Putamen (tissue), 1 donor: Measurements from ENCODE around the gene PDPR.
A peak's percentile ranks its signal among the peaks of the same experiment; 100 is the strongest.
"Not testable (repeated sequence)": the region's sequence is repeated elsewhere in the genome, so short reads cannot be mapped to it uniquely, and the experiment has no call there.

Experiments
- DNase-seq: peaks from one replicate; pipeline ENCODE4 v3.0.0-alpha.2; 2016; ENCODE audit warnings: low spot score

PDPR gene

GRCh38 chr16:70128844-70129243 is 14.7 kb downstream of the PDPR start:
- DNase-seq = not testable (repeated sequence)

DNA sequence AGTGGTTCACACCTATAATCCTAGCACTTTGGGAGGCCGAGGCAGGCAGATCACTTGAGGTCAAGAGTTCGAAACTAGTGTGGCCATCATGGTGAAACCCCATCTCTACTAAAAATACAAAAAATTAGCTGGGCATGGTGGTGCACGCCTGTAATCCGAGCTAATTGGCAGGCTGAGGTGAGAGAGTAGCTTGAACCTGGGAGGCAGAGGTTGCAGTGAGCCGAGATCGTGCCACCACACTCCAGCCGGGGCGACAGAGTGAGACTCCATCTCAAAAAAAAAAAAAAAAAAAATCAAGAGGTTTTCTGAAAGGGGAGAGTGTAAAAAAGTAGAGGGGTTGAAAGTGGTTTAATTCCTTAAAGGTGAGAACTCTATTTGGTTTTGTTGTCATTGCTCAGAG is 21.7 kb downstream of the PDPR start:
- not testable (repeated sequence) for DNase-seq

- not testable (repeated sequence) for DNase-seq
Measured at GRCh38 chr16:70136595-70136994, 22.5 kb downstream of the PDPR start.

DNA sequence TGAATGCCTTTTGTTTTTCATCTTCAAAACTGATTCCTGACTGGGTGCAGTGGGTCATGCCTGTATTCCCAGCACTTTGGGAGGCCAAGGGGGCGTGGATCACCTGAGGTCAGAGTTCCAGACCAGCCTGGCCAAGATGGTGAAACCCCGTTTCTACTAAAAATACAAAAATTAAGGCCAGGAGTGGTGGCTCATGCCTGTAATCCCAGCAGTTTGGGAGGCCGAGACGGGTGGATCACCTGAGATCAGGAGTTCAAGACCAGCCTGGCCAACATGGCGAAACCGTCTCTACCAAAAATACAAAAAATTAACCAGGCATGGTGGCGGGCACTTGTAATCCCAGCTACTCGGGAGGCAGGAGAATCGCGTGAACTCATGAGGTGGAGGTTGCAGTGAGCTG is 28.6 kb downstream of the PDPR start:
- DNase-seq = not testable (repeated sequence)

GRCh38 chr16:70143231-70143895 is 29.2 kb downstream of the PDPR start:
- DNase-seq = not testable (repeated sequence)

GRCh38 chr16:70147853-70148252 is 33.7 kb downstream of the PDPR start:
- DNase-seq = not testable (repeated sequence)

GRCh38 chr16:70148453-70148852 is 34.3 kb downstream of the PDPR start:
- DNase-seq = not testable (repeated sequence)

- not testable (repeated sequence) for DNase-seq
Measured at GRCh38 chr16:70149296-70149695, 35.2 kb downstream of the PDPR start.

- DNase-seq = no peak
Measured at GRCh38 chr16:70151391-70151790, 37.3 kb downstream of the PDPR start.

DNA sequence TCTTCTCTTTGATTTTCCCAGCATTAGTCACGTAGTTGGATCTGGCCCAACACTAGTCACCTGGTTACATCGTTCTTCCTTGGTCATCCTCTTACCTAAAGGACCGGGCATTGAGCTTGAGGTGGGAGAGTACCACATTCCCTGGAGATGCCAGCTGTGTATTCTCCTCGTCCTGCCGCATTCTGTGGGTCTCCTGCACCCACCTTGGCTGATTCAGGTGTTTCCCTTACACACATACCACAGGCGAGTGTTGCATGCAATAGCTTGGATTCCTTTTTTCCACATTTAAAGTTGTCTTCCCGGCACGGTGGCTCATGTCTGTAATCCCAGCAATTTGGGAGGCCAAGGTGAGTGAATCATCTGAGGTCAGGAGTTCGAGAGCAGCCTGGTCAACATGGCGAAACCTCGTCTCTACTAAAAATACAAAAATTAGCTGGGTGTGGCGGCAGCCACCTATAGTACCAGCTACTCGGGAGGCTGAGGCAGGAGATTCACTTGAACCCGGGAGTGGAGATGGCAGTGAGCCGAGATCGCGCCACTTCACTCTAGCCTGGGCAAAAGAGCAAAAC is 37.9 kb downstream of the PDPR start:
- DNase-seq = no peak

- DNase-seq = no peak
Measured at GRCh38 chr16:70152578-70153302, 38.6 kb downstream of the PDPR start.

DNA sequence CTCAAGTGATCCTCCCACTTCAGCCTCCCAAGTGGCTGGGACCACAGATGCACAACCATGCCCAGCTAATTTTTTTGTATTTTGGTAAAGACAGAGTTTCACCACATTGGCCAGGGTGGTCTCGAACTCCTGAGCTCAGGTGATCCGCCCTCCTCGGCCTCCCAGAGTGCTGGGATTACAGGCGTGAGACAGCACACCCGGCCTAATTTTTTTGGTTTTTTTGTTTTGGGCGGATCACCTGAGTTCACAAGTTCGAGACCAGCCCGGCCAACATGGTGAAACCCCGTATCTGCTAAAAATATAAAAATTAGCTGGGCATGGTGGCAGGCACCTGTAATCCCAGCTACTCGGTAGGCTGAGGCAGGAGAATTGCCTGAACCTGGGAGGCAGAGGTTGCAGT is 40.6 kb downstream of the PDPR start:
- DNase-seq = not testable (repeated sequence)

DNA sequence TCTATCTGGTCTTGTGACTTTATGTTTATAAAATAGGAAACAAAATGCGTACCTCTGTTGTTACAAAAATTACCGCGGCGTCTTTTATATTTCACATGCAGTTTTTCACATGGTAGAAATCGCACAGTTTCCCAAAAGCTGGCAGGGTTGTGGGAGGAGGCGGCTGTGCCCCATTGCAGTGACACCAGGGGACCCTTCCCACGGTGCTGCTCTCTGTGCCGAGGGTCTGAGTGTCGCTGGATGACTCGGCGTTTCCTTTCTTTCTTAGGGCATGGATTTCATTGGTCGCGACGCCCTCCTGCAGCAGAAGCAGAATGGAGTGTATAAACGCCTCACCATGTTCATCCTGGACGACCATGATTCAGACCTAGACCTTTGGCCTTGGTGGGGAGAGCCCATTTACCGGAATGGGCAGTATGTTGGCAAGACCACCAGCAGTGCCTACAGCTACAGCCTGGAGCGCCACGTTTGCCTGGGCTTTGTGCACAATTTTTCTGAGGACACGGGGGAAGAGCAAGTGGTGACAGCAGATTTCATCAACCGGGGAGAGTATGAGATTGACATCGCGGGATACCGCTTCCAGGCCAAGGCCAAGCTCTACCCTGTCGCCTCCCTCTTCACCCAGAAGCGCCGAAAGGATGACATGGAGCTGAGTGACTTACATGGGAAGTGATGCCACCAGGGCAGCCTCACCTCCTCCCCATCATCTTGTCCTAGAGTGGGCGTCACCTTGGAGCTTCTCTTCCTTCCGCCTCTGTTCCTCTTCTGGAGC is 42.3 kb downstream of the PDPR start:
- peak; percentile 72 for DNase-seq

DNA sequence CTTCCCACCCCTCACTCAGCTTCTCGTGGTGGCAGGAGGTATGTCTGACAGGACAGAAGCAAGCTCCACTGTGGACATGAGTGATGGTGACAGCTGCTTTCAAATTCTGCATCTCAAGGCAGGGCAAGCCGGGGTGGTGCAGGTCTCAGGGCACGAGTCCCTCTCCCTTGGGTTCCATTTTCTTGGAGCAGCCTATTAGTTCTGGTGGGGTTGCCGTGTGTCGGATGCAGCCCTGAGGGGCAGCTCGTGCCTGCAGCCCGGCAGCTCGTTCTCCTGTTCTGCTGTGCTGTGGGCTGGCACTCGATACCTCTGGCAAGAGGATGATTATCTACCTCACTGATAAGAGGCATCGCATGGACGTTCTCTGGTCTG is 43.0 kb downstream of the PDPR start:
- no peak for DNase-seq

GRCh38 chr16:70157477-70158260 is 43.5 kb downstream of the PDPR start:
- DNase-seq = no peak

GRCh38 chr16:70158261-70158939 is 44.3 kb downstream of the PDPR start:
- no peak for DNase-seq

DNA sequence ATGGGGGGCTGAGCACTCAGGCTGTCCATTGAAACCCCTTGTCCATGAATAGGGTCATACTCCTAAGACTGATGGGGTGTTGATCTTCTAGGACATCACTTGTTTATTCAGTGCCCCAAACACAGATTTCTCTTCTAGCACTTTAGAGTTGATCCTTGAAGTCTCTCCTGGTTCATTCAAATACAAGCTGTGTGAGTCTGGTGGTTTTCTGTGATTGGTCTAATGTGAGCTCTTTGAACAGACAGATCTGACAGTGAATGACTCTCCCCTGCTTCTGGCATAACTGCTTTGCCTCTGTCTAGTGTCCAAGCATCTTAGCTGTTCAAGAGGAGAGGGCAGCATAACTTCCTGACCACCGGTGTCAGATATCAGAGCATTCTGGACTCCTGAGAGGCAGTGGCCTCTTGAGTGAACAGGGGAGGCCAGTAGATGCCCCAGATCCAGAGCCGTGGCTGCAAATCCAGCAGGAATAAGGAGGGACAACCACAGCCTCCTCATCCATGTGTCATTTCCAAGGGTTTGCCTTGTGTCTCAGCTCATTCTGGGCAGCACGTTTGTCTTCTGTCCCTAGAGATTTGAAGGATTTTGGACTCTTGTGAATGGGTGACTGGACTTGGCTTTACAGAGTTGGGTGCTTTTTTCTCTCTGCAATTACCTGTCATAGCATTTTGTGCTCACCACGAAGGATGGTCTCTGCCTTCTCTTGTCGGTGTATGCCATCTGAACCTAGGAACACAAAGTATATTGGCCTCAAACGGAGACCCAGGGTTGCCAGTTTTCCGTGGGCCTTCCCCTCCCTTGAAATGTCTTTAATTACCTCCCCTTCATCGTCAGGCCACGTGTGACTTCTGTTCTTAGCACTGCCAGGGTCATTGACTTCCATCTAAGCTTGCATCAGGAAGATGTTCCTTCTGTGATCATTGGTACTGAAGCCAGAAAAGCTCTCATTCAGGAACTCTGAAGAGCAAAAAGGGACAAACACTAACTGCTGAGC is 45.5 kb downstream of the PDPR start:
- DNase-seq = no peak

GRCh38 chr16:70160388-70160787 is 46.3 kb downstream of the PDPR start:
- no peak for DNase-seq

DNA sequence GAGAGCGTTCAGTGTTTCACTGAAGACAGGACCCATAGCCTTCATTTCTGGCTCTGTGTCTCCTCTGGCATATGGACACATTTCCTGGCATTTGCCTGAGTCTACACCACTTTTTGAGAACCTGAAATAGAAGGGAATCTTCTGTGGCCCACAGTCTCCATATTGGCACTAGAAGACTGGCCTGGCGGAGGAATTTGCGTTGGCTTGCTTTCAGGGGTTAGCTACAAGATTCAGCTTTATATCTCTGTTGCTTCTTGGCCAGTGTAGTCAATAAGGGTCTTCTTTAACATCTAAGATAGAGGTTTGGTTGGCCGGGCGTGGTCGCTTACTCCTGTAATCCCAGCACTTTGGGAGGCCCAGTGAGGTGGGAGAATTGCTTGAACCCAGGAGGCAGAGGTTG is 46.7 kb downstream of the PDPR start:
- DNase-seq = no peak

DNA sequence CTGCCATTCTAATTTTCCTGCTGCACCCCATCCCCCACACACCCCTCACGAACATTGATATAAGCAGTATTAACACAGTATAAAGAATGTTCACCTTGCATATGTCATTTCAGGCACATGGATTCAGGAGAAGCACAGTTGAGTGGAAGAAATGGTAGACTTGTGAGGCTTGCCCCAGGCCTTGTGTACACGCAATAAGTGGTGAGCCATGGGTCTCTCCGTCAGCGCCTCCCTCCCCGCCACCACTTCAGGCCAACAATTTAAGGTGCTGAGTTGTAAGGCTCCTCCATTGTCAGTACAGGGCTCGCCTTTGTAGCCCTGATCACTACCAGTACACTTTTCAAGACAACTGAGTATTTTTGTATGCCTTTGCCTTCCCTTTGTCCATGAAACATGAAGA is 47.2 kb downstream of the PDPR start:
- DNase-seq = no peak
